NCI-H2081 (cell line): ENCODE results near the gene PHPT1.
"Not testable (repeated sequence)": the region's sequence is repeated elsewhere in the genome, so short reads cannot be mapped to it uniquely, and the experiment has no call there.

Experiments
- DNase-seq, 2 experiments: peaks; one replicate each; lab custom pipeline; 2025; lab: John Stamatoyannopoulos, UW

PHPT1 gene

DNA sequence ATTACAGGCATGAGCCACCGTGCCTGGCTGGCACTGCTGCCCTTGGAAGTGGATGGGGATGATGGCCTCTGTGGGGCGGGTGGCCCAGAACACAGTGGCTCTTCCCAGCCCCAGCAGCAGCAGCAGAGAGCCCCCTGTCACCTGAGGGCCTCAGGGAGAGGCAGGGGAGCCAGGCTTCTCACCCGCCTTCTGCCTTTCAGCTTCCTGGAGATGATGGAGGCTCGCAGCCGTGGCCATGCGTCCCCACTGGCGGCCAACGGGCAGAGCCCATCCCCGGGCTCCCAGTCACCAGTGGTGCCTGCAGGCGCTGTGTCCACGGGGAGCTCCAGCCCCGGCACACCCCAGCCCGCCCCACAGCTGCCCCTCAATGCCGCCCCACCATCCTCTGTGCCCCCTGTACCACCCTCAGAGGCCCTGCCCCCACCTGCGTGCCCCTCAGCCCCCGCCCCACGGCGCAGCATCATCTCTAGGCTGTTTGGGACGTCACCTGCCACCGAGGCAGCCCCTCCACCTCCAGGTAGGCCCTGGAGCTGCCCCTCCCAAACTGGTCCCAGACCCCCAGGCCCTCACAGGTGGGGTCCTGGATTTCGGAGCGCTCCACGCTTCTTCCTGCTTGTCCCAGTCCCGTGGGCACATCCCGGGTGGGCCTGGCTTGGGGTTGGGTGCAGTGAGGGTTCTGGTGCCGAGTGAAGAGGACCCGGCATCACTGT is 11.9 kb upstream of the PHPT1 start:
- DNase-seq = no peak

DNA sequence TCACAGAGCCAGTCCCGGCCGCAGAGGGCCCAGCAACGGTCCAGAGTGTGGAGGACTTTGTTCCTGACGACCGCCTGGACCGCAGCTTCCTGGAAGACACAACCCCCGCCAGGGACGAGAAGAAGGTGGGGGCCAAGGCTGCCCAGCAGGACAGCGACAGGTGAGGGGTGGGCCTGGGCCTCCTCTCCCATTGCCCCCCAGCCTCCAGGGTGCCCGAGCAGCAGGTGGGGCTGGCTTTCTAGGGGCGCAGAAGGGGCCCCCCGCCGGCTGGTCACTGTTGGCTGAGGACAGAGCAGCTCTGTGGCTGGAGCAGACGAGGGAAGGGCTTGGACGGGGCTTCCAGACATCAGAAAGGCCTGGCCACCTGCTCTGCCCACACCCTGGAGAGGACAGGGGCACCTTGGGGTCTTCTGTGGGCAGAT is 11.3 kb upstream of the PHPT1 start:
- DNase-seq = not testable (repeated sequence)

DNA sequence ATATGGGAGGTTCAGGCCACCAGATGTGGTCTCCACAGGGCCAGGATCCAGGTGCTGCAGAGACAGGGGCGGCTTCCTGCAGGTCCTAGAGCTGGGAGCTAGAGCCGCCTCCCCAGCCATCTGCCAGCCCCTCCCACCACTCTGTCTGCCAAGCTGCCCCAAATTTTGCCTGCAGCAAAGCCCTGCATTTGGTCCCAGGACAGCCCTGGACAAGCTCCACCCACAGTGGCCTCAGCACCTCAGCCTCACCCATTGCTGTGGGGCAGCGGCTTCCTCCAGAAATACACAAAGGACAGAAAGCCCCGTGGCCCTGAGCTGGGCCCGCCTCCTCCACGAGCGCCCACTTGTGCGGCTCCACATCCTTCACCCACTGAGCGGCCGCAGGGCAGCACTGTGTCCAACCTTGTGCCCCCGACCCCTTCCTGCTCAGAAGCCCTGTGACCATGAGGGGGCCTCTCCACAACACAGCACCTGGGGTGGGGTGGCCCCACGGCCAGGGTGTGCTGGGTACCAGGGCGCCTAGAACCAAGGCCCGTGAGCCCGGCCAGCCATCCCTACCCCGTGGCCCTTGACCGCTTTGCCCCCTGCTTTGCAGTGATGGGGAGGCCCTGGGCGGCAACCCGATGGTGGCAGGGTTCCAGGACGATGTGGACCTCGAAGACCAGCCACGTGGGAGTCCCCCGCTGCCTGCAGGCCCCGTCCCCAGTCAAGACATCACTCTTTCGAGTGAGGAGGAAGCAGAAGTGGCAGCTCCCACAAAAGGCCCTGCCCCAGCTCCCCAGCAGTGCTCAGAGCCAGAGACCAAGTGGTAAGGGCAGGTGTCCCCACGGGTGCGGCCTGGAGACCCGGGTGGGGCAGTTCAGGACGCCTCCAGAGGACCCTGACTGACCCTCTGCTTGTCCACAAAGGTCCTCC is 10.6 kb upstream of the PHPT1 start:
- no peak for DNase-seq

DNA sequence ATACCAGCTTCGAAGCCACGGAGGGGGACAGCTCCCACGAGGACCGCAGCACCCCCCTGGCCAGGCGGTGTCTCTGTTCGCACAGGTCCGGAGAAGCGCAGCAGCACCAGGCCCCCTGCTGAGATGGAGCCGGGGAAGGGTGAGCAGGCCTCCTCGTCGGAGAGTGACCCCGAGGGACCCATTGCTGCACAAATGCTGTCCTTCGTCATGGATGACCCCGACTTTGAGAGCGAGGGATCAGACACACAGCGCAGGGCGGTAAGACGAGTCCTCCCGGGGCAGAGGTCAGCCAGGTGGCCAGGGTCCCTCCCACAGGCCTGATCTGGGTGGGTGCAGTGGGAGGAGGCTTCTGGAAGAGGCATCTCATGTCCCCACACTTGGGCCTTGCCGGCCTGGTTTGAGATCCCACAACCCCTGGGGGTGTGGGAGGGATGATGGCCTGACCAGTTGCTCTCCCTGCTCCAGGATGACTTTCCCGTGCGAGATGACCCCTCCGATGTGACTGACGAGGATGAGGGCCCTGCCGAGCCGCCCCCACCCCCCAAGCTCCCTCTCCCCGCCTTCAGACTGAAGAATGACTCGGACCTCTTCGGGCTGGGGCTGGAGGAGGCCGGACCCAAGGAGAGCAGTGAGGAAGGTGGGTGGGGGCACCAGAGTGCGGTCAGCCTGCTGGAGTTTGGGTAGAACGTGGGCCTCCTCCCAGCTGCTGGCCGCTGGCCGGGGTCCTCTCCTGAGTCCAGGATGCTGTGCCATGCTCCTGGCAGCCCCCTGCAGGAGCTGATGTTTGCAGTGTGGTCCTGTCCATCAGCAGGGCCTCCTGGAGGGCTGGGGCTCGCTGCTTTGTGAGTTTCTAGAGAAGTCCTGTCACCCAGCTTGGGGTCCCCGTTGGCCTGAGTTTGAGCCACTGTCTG is 9.7 kb upstream of the PHPT1 start:
- DNase-seq = no peak

DNA sequence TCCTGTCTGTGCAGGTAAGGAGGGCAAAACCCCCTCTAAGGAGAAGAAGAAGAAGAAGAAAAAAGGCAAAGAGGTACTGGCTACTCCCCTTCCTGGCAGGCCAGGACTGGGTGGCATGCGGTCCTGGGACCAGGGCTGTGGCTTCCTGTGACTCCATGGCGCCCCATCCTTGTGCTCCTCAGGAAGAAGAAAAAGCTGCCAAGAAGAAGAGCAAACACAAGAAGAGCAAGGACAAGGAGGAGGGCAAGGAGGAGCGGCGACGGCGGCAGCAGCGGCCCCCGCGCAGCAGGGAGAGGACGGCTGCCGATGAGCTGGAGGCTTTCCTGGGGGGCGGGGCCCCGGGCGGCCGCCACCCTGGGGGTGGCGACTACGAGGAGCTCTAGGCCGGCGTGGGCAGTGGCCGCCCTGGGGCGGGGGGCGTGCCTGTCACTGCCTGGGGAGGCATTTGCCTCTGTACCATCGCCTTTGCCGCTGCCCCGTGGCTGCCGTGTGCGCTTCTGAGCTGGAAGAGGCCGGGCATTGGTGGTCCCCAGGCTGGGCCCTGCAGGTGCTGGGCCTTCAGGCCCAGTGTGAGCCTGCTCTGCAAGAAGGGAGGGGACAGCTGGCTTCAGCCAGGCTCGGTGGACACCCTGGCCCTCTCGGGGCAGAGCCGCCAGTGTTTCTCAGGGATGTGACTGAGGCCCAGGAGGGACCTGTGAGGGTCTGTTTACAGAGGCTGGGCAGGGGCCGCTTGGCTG is 8.9 kb upstream of the PHPT1 start:
- peak in 1 of 2 experiments; percentile 19 for DNase-seq

DNA sequence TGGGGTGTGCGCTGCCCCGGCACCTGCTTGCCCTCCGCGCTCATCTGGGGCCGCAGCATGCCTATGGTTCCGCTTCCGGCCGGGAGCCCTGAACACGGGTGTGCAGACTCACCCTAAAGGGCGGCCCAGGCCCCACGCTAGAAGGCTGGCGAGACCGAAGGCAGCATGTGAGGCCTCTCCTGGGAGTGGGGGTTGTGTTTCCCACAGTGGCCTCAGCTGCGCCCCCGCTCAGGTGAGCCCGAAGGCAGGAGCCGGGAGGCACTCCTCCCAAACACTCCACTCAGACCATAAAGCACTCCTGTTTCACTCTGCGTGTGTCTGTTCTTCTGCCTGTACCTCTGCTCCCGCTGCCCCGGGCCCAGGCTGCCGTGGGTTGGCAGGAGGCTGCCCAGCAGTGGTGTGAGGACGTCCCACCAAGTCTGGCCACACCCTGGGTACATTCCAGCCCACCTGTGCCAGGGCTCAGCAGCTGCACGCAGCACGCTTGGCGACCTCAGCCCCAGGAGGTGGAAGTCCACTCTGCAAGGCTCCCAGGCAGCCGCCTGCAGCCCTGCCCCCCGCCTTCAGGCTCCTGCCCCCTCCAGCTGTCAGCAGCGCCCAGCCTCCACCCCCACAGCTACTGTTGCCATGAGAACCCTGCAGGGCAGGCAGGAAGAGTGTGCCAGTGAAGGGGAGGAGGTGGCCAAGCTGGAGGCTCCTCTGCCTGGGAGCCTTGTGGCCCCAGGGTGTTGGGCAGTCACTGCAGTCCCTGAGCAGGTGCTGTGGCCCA is 8.1 kb upstream of the PHPT1 start:
- DNase-seq = peak; percentile 87 to 91

DNA sequence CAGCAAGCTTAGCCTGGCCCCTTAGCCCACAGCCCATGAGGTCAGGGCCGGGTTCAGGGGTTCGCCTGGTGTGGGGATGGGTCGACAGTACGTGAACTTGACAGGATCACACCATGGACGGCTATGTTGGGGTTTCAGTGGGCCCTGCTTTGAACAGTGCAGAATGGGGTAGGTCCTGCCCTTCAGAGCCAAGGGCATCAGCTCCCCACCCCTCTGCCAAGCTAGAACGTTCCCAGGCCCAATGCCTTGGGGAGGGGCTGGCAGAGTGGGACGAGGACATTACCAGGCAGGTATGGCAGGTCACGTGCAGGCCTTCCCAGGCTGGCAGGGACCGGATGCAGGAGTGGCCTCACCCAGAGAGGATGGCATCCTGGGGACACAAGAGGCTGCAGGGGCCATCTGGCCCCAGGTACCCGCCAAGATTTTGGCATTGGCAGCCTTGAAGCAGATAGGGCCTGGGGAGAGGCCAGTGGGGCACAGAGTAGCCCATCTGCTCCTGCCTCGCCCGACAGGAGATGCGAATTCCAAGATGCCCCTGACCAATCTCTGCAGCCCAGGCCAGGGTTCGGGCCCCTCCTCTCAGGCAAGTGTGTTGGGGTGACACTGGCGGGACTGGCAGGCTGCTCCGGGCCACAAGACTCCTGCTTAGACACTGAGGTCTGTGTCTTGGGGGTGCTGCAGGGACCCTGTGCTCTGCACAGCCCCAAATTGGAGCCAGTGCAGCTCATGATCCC is 7.4 kb upstream of the PHPT1 start:
- DNase-seq = peak; percentile 39 to 66

DNA sequence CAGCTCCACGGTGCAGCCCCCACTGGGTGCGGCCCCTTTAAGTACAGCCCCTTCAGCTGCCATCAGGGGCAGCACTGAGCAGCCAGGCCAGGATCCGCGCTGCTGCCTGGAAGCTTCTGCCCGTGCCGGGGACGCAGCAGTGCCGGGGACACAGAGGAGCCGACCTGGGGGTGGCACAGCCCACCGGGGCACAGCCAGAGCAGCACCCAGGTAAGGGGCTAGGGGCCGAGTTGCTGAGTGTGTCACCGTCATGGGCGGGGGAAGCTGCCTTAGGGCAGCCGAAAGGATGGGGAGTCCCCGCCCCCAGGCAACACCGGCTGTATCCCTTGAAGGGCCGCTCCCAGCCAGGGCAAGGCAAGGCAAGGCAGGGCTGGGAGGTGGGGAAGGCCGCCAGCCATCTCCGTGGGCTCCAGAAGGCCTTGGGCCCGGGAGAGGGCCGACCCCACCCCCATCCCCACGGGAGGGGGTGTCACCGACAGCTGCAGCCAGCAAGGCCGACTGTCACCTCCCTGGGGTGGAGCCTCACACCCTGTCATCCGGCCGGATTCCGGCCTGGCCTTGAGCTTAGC is 6.7 kb upstream of the PHPT1 start, which contains the start of gene AJM1:
Gene AJM1 (plus strand): TSS at position 99 of the 569 bp plus-strand sequence. CDS start 1,937 bp downstream, outside the sequence.
- peak; percentile 63 to 75 for DNase-seq

DNA sequence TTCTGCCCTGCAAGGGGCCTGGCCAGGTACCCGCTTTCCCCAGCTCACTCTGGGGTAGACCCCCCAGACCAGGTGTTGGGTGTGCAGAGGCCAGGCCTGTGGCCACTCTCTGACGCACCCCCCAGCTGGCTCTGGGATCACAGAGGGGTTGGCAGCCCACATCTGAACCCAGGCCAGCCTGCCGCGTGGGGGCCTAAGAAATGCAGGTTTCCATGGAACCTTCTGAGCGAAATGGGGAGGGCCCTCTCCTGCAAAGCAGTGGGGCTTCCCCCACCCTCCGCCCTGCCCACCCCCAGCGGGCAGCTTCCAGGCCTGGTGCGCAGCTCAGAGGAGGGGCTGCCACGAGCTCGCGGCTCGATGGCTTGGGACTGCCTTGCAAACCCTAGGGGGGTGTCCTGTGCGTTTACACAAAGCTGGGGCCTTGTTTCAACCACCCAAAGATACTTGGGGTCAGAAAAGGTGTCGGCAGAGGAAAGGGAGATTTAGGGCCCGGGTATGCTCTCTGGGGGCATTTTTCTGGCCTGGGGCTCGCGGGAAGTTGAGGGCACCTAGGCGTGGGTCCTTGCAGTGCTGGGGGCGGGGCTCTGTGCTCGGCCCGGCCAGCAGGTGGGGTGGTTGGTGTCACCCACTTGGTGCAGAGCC is 5.9 kb upstream of the PHPT1 start:
- not testable (repeated sequence) for DNase-seq

DNA sequence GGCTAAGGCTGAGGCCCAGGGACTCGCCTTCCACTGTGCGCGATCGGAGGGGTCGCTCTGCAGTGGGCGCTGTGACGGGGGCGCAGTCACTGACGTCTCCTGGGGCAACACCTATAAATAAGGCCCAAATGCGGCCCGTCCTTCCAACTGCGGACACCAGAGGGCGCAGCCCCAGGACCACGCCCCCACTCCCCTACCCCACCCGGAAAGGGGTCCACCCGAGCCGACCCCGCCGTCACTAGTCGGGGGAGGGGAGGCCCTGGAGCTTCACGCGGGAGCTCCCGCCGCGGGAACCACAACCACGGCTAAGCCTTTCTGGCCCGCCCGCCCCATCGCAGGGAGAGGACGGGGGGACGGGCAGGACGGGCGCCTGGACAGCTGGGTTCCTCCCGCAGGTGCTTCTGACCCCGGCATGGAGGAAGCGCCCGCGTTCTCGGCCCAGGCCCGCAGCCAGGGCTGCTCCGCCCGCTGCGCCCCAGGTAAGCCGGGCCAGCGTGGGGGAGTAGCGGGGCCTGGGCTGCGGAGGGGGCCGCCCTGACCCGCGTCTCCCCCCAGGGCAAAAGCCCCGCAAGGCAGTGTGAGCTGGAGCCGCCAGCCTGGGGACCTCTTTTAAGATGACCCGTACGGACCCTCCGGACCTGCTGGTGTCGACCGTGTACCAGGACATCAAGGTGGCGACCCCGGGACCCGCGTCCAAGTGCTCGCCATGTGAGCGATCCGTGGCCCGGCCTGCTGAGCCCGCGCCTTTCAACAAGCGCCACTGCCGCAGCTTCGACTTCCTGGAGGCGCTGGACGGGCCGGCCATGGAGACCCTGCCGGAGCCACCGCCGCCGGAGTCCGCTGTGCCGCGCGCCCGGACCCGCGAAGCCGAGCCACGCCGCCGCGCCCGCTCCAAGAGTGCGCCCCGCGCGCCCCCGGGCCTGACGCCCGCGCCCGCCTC is 5.1 kb upstream of the PHPT1 start:
- DNase-seq = not testable (repeated sequence)

DNA sequence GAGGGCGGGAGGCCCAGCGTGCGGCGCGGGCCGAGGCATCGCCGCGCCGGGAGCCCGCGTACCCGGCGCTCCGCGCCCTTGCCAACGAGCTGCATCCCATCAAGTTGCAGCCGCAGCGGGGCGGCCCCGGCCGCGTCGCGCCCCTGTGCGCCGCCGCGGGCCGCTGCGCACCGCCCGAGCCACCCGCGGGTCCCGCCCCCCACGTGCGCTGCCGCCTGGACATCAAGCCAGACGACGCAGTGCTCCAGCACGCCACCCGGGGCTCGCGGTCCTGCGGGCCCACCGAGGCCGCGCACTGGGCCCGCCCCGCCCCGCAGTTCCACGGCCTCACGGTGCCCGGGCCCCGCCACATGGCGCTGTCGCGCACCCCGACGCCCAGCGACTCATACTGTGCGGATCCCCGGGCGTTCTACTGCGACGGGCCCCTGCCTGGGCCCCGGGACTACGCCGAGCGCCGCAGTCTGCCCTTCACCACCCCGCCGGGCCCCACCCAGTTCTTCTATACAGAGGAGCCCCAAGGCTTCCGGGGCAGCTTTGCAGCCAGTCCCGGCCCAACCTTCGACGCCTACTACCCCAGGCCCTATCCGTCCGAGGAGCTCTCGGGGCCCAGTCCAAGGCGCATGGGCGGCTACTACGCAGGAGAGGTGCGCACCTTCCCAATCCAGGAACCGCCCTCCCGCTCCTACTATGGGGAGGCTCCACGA is 4.3 kb upstream of the PHPT1 start:
- DNase-seq = no peak

DNA sequence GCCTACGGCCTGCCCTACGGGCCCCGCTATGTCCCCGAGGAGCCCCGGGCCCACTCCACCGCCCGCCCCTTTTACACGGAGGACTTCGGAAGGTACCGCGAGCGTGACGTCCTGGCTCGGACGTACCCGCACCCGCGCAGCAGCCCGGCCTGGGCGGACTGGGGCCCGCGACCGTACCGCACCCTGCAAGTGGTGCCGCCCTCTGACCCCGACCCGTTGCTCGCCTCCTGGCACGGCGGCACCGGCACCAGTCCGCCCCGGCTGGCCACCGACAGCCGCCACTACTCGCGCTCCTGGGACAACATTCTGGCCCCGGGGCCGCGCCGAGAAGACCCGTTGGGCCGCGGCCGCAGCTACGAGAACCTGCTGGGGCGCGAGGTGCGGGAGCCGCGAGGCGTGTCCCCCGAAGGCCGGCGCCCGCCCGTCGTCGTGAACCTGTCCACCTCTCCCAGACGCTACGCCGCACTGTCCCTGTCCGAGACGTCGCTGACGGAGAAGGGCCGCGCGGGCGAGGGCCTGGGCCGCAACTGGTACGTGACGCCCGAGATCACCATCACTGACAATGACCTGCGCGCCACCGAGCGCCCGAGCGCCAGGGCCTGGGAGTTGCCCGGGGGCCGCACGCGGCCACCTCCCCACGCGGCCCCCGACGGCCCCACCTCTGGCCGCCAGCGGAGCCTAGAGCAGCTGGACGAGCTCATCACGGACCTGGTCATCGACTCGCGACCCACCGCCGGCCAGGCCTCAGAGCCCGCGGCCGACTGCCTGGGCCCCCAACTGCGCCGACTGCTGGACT is 3.5 kb upstream of the PHPT1 start:
- no peak for DNase-seq

DNA sequence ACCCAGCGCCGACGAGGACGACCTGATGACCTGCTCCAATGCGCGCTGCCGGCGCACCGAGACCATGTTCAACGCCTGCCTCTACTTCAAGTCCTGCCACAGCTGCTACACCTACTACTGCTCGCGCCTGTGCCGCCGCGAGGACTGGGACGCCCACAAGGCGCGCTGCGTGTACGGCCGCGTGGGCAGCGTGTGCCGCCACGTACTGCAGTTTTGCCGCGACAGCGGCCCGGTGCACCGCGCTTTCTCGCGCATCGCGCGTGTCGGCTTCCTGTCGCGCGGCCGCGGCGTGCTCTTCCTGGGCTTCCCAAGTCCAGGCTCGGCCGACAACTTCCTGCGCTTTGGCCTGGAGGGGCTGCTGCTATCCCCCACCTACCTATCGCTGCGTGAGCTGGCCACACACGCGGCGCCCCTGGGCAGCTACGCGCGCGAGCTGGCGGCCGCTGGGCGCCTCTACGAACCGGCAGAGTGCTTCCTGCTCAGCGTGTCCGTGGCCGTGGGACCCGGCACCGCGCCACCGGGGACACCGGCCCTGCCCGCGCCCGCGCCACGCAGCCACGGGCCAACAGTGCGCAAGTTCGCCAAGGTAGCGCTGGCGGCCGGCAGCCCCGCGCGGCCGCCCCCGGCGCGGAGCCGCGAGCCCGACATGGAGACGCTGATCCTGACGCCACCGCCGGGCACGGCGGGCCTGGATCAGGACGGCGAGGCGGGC is 2.7 kb upstream of the PHPT1 start:
- DNase-seq = no peak

DNA sequence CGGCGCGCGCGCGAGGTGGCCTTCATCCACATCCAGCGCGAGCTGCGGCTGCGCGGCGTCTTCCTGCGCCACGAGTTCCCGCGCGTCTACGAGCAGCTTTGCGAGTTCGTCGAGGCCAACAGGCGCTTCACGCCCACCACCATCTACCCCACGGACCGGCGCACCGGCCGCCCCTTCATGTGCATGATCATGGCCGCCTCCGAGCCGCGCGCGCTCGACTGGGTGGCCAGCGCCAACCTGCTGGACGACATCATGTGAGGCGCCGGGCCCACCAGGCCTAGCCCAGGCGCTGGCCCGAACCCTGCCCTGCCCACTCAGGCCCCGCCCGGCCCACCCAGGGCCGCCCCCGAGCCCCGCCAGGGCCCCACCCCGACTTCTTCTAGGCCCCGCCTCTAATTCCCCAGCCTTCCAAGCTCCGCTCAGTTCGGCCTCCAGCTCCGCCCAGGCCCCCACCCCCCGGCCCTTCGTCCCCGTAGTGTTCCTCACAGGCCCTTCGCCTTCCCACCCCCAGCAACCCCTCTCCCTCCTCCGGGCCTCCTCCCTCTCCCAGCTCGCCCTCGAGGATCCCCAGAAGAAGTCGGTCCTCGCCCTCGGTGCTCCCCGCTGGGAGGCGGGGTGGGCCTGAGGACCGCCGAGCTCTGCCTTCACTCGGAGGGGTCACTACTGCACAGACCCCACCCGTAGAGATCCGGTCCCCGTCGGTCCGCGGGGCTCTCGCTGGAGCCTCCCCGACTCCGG is 2.0 kb upstream of the PHPT1 start:
- DNase-seq = no peak

DNA sequence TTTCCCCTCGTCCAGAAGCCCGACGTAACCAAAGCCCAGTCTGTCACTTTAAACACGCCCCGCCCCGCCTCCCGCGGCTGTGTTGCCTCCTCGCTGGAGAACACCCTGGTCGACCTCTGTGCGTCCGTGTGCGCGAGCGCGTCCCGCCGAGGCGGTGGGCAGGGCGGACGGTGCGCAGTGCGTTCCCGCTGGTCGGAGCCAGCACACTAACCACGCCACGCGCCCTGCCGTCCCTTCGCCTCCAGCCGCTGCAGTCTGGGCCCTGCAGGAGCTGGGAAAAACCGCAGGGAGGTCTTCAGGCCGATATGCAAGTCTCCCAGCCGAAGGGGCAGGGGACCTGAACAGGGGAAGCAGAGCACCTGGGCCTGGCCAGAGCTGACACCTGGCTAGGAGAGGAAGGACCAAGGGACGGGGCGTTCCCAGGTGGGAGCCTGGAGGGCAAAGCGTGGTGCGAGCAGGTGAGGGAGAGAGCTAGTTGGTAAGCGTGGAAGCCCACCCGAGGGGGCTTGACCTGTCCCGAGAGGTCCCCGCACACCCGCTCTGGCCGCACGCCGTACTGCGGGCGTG is 1.3 kb upstream of the PHPT1 start:
- DNase-seq = peak; percentile 41 to 72
